Measurements from ENCODE around the gene GATAD2A. TPM values are rescaled to one million over a fixed set of nuclear protein-coding genes. Genes with fewer than 3 reads are reported as not detected.
"Not testable (repeated sequence)": the region's sequence is repeated elsewhere in the genome, so short reads cannot be mapped to it uniquely, and the experiment has no call there.

Gene GATAD2A
- polyA plus RNA-seq, 3 donors, result 12.6 to 33.8 (median 24.9) TPM

DNA sequence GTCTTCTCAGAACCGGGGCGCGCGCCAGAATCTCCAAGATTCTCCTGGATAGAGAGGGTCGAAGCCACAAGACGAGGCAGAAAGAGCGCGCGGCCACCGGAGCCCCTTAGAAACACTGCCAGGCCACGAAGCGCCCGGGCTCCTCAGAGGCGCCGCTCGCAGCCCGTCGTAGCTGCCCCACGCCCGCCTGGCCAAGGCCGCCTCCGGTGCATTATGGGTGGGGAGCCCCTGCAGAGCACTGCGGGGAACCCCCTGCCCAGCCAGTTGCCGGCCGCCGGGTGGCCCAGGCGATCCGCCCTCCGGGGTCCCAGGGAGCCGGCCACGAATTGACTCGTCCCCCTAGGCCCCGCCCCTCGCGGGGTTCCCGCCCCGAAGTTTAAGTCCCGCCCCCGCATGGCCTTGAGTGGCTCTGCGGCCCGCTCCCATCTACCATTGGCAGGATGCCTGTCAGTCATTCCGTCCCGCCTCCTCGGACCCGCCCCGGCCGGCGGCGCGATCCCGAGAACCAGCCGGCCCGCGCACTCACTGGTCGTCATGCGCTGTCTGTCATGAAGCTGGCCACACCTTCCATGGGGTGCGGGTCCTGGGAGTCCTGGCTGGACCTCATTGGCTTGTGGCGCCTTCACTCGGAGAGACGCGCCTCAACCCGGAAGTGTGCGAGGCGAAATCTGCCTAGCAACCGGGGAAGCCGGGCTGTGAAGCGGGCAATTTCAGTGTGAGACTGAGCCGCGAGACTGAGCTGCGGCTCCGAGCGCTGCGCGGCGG lies 20.2 kb upstream of the GATAD2A start:
- 0 to 1% (median 1%) methylated on average over 65 to 75 of the region's 75 CpGs for WGBS, 3 donors
- H3K27ac ChIP-seq (ENCODE audit: low read depth, low read length), result peak overlapping the region; percentile 30

DNA sequence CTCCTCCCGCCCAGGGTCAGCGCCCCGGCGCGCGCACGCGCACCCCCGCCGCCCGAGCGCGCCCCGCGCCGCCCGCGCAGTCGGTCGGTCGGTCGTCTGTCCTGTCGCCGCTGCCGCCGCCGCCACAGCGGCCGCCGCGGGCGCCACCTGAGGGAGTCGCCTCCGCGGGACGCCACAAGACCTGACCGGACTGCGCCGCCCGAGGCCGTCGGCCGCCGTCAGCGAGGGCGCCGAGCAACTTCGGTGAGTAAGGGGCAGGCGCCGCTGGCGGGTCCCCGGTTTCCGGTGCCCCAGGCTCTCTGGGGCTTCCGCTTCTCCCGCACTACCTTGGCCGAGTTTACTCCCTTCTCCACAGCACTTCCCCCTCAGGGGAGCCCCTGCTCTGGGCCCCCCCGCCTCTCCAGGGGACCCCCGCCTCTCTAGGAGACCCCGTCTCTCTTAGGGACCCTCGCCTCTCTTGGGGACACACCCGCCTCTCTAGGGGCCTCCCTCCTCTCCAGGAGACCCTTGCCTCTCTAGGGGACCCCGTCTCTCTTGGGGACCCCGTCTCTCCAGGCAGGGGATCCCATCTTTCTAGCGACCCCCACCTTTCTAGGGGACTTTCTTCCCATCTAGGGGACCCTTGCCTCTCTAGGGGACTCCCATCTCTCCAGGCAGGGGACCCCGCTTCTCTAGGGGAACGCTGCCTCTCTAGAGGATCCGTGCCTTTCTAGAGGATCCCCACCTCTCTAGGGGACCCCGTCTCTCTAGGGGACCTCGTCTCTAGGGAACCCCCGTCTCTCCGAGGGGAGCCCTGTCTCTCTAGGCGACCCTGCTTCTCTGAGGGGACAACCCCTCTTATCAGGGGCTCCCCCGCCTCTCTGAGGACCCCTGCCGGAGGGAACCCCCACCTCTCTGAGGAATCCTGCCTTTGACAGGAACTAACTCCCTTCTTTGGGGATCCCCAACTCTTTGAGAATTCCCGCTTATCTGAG lies 19.3 kb upstream of the GATAD2A start:
- 1 to 2% (median 1%) methylated on average over 54 to 75 of the region's 75 CpGs for WGBS, 3 donors

GRCh38 chr19:19387108-19387507 lies 18.4 kb upstream of the GATAD2A start:
- H3K27ac ChIP-seq (ENCODE audit: low read depth, low read length), result no peak overlapping the region
- WGBS, 3 donors, result 72 to 83% (median 74%) methylated on average over 5 of the region's 5 CpGs

More for the DNA sequence above, 19.3 kb upstream of the GATAD2A start:
- H3K27ac ChIP-seq (ENCODE audit: low read depth, low read length), result peak overlapping the region; percentile 30

GRCh38 chr19:19388568-19389555 lies 16.6 kb upstream of the GATAD2A start:
- WGBS, 3 donors, result 52 to 58% (median 55%) methylated on average over 13 of the region's 13 CpGs
- no peak overlapping the region for H3K27ac ChIP-seq (ENCODE audit: low read depth, low read length)

- 87 to 91% (median 90%) methylated on average over 12 of the region's 12 CpGs for WGBS, 3 donors
- H3K27ac ChIP-seq (ENCODE audit: low read depth, low read length), result not testable (repeated sequence)
Measured at GRCh38 chr19:19389683-19390082, 15.8 kb upstream of the GATAD2A start.

- not testable (repeated sequence) for H3K27ac ChIP-seq (ENCODE audit: low read depth, low read length)
Measured at GRCh38 chr19:19394333-19394732, 11.1 kb upstream of the GATAD2A start.

DNA sequence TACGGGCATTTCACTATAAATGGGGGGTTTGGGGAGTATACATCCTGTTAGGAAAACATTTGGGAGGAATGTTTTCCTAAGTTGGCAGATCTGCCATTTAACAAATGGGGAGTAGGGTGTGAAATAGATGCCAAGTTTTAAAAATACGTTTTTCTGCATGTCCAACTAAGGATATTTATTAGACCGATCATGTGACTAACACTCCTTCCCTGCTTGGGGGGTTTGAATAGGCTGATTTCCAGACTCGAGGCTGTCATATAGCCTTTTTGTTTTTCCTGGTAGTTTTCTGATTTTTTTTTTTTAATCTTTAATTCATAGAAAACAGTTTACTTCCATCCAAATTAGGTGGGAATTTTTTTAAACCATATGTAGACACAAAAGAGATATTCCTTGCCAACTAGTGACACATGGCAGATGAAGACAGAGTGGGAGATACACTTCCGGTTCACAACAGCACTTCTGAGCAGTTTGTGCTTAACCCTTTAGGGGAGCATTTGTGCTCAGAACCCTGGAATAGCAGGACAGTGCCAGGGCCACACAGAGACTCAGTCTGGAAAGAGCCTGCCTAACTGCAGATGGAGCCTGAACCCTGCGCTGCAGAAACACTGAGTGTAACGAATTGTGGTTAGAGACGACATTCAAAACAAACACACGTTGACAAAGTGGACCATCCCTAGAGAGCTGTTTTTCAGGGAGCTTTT lies 5.6 kb upstream of the GATAD2A start:
- no peak overlapping the region for H3K27ac ChIP-seq (ENCODE audit: low read depth, low read length)
- 28 to 42% (median 31%) methylated on average over 9 of the region's 9 CpGs for WGBS, 3 donors

More at GRCh38 chr19:19394333-19394732, 11.1 kb upstream of the GATAD2A start:
- WGBS, 3 donors, result 88 to 94% (median 91%) methylated on average over 7 of the region's 7 CpGs

DNA sequence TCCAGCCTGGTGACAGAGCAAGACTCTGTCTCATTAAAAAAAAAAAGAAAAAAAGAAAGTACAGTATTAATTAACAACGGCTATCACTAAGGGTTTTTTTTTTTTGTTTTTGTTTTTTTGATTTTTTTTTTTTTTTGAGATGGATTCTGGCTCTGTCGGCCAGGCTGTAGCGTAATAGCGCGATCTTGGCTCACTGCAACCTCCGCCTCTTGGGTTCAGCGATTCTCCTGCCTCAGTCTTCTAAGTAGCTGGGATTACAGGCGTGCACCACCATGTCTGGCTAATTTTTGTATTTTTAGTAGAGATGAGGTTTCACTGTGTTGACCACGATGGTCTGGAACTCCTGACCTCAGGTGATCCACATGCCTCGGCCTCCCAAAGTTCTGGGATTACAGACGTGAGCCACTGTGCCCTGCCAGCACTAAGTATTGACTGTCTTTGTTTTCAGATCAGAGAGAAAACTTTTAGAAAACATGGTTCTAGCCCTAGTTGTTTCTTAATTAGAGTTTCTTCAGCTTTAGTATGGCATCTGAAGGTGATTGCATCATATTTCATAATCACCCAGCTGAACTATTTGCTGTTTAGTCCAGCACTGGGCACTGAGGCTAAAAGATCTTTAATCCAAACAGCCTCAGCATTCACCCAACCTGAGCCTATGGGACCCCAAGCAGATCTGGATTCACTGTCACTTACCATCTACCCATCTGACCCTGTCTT lies 2.7 kb upstream of the GATAD2A start:
- 71 to 90% (median 73%) methylated on average over 11 of the region's 11 CpGs for WGBS, 3 donors
- H3K27ac ChIP-seq (ENCODE audit: low read depth, low read length), result no peak overlapping the region

- WGBS, 3 donors, result 44 to 78% (median 72%) methylated on average over 5 of the region's 5 CpGs
- no peak overlapping the region for H3K27ac ChIP-seq (ENCODE audit: low read depth, low read length)
Measured at GRCh38 chr19:19403373-19403901, 2.0 kb upstream of the GATAD2A start.

GRCh38 chr19:19405971-19406877 lies 749 bp downstream of the GATAD2A start:
- peak overlapping the region; percentile 7 for H3K27ac ChIP-seq (ENCODE audit: low read depth, low read length)
- WGBS, 3 donors, result 0 to 1% (median 1%) methylated on average over 56 to 87 of the region's 87 CpGs

DNA sequence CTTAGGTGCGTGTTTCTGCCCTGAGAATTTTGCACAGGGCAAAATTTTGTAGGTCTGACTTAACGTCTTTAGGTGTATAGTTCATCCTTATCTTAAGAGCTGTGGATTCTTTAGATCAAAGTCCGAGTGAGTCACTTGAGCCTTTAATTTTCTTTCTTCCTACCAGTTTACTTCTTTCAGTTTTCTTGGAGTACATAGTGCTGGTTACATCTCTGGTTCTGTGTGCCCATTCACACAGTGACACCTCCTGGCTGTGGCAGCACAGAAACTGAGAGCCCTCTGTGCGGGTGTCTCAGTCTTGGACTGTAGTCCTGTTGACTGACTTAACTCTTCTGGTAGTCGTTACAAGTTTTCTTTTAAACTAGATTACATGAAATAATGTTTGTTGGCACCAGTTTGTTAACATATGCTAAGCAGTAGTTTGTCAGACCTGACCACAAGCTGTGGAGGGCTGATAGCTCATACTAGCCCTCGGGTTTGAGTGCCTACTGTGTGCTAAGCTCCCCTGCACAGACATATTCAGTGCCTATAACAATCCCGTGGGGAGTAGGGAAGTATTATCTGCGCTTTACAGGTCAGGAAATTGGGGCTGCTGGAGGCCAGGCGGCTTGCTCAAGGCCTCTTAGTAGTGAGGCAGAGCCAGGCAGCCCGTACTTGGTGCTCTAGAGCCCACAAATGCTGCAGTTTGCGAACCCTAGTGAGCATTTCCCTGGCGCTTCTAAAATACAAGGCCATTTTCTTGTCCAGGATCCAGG lies 1.6 kb downstream of the GATAD2A start:
- WGBS, 3 donors, result 12 to 14% (median 13%) methylated on average over 12 of the region's 12 CpGs
- no peak overlapping the region for H3K27ac ChIP-seq (ENCODE audit: low read depth, low read length)

- WGBS, 3 donors, result 53 to 59% (median 54%) methylated on average over 4 of the region's 4 CpGs
- H3K27ac ChIP-seq (ENCODE audit: low read depth, low read length), result no peak overlapping the region
Measured at GRCh38 chr19:19407633-19407930, 2.1 kb downstream of the GATAD2A start.

DNA sequence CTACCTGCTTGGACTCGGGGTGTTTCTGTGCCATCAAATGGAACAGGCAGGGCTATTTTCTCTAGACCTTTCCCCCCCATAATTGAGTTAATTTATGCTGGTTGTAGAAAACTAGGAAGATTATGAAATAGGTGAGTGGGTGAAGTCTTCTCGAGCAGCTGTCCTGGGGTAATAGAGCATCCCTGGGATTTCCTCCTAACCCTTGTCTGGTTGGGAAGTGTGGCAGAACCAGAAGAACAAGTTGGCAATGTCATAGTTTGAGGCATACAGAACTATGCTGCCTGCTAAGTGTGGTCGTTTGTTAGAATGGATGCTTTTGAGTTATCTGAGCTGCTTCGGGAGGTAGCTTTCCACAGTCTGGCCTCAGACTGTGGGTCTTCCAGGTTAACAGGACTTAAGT lies 3.7 kb downstream of the GATAD2A start:
- H3K27ac ChIP-seq (ENCODE audit: low read depth, low read length), result no peak overlapping the region
- 61 to 65% (median 64%) methylated on average over 4 of the region's 4 CpGs for WGBS, 3 donors

DNA sequence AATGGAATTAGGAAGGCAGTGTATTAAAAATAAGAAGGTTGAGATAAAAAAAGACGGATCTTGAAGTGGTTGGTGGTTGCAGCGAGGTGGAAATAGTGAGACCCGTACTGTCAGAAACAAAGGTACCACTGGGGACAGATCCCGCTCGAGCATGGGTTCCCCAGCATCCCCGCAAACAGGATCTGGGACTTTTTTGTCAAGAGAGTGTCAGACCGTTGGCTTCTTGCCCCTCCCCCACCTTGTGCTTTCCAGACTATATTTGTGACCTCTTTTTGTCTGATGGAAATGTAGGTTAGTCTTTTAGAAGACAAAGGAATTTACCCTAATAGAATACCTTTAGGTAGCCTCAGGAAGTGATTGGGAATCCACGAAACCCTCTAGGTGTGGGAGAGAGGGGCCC lies 4.2 kb downstream of the GATAD2A start:
- 78 to 80% (median 80%) methylated on average over 8 of the region's 8 CpGs for WGBS, 3 donors
- no peak overlapping the region for H3K27ac ChIP-seq (ENCODE audit: low read depth, low read length)

All from adipose tissue (tissue), 3 donors.